GM23338 (cell line): ENCODE results near the gene LETMD1. TPM values are rescaled to one million over a fixed set of nuclear protein-coding genes. Genes with fewer than 3 reads are reported as not detected.

Source experiments
- ATAC-seq: fragments of 200-7000 bp; cut with Tn5 transposase; 3 replicates; pipeline ENCODE4 v1.9.1; 2020
- DNase-seq: peaks from one replicate; pipeline ENCODE4 v3.0.0-alpha.2; 2015; ENCODE audit warnings: low spot score
- H2AFZ ChIP-seq: fragments of 200-600 bp; sonication (generic); 2 replicates; pipeline ENCODE4 v1.8.0; 2016; ENCODE audit warnings: antibody characterized with exemption, mild to moderate bottlenecking, moderate library complexity
- H3F3A ChIP-seq: fragments of 200-600 bp; sonication (generic); replicated peaks from 2 replicates; pipeline ENCODE4 v1.8.0; 2017; ENCODE audit warnings: antibody characterized with exemption, mixed run types, low read depth
- H3K27ac ChIP-seq: fragments of 200-600 bp; sonication (generic); 2 replicates; pipeline ENCODE4 v1.6.1; 2016; ENCODE audit warnings: low read depth
- H3K27me3 ChIP-seq: fragments of 200-600 bp; sonication (generic); 2 replicates; pipeline ENCODE4 v1.8.0; 2016; ENCODE audit warnings: mild to moderate bottlenecking, mixed run types, moderate library complexity; ENCODE audit not compliant: insufficient read depth
- H3K36me3 ChIP-seq: fragments of 200-600 bp; sonication (generic); 2 replicates; pipeline ENCODE4 v1.8.0; 2016; ENCODE audit warnings: mild to moderate bottlenecking; ENCODE audit not compliant: insufficient read depth
- H3K4me1 ChIP-seq: fragments of 200-600 bp; sonication (generic); 2 replicates; pipeline ENCODE4 v1.8.0; 2016; ENCODE audit warnings: mild to moderate bottlenecking, moderate library complexity; ENCODE audit not compliant: insufficient read depth
- H3K4me2 ChIP-seq: fragments of 200-600 bp; sonication (generic); 2 replicates; pipeline ENCODE4 v1.7.1; 2017; ENCODE audit warnings: mixed run types
- H3K4me3 ChIP-seq: fragments of 200-600 bp; sonication (generic); 2 replicates; pipeline ENCODE4 v1.6.1; 2016; ENCODE audit warnings: mixed run types
- H3K79me2 ChIP-seq: fragments of 200-600 bp; sonication (generic); replicated peaks from 2 replicates; pipeline ENCODE4 v1.8.0; 2017; ENCODE audit warnings: mild to moderate bottlenecking; ENCODE audit not compliant: insufficient read depth
- H3K9me2 ChIP-seq: fragments of 200-600 bp; sonication (generic); 2 replicates; pipeline ENCODE4 v1.8.0; 2017; ENCODE audit not compliant: insufficient read depth
- H4K20me1 ChIP-seq: fragments of 200-600 bp; sonication (generic); replicated peaks from 2 replicates; pipeline ENCODE4 v1.8.0; 2017; ENCODE audit warnings: mild to moderate bottlenecking; ENCODE audit not compliant: insufficient read depth
- H3K27ac Mint-ChIP-seq: 2 replicates; pipeline ENCODE4 v1.8.0; 2020; ENCODE audit warnings: inconsistent platforms, mild to moderate bottlenecking, moderate library complexity, mixed read lengths
- H3K27me3 Mint-ChIP-seq: 3 replicates; pipeline ENCODE4 v1.8.0; 2022; ENCODE audit warnings: low read depth, mild to moderate bottlenecking, moderate library complexity, mixed read lengths, inconsistent platforms; ENCODE audit not compliant: insufficient read depth, poor library complexity
- H3K36me3 Mint-ChIP-seq: 3 replicates; pipeline ENCODE4 v1.8.0; 2021; ENCODE audit warnings: low read depth, mild to moderate bottlenecking, inconsistent platforms, moderate library complexity, mixed read lengths
- H3K4me1 Mint-ChIP-seq: 3 replicates; pipeline ENCODE4 v1.8.0; 2020; ENCODE audit warnings: mild to moderate bottlenecking, inconsistent platforms, mixed read lengths
- H3K4me3 Mint-ChIP-seq: 3 replicates; pipeline ENCODE4 v1.8.0; 2021; ENCODE audit warnings: moderate library complexity, mild to moderate bottlenecking, inconsistent platforms, mixed read lengths
- H3K9me3 Mint-ChIP-seq: 3 replicates; pipeline ENCODE4 v1.8.0; 2020; ENCODE audit warnings: moderate library complexity, mild to moderate bottlenecking, inconsistent platforms, mixed read lengths
- CREB1 ChIP-seq: fragments of 250-450 bp; sonication (Bioruptor Pico); IDR thresholded peaks from 2 replicates; pipeline ENCODE4 v1.5.0; 2020; ENCODE audit warnings: low read depth, mild to moderate bottlenecking, moderate library complexity
- CTCF ChIP-seq, 2 experiments: fragments of 200-600 bp in 1 of 2; sonication (generic) in 1 of 2; conservative IDR thresholded peaks; 2 replicates each; pipeline versions ENCODE4 v1.5.1 to v1.6.1; 2016 to 2017; ENCODE audit warnings: antibody characterized with exemption in 2 of 2, low read depth in 2 of 2, mild to moderate bottlenecking in 2 of 2, moderate library complexity in 1 of 2
- ETS1 ChIP-seq: IDR thresholded peaks from 2 replicates; pipeline ENCODE4 v1.6.1; 2016; ENCODE audit warnings: antibody characterized with exemption
- EZH2 ChIP-seq: fragments of 200-600 bp; sonication (generic); IDR thresholded peaks from one replicate; pipeline ENCODE4 v1.8.0; 2017; ENCODE audit warnings: antibody characterized with exemption, mild to moderate bottlenecking, low read depth; ENCODE audit not compliant: unreplicated experiment
- EZH2phosphoT487 ChIP-seq: fragments of 200-600 bp; sonication (generic); IDR thresholded peaks from one replicate; pipeline ENCODE4 v1.8.1; 2018; ENCODE audit warnings: antibody characterized with exemption; ENCODE audit not compliant: unreplicated experiment
- JUNB ChIP-seq: IDR thresholded peaks from one replicate; pipeline ENCODE4 v1.6.1; 2016; ENCODE audit warnings: antibody characterized with exemption; ENCODE audit not compliant: unreplicated experiment
- NANOG ChIP-seq: IDR thresholded peaks from 2 replicates; pipeline ENCODE4 v1.6.1; 2016; ENCODE audit warnings: antibody characterized with exemption, borderline replicate concordance
- POLR2AphosphoS5 ChIP-seq: IDR thresholded peaks from 2 replicates; pipeline ENCODE4 v1.6.1; 2016; ENCODE audit warnings: antibody characterized with exemption, low read depth
- REST ChIP-seq: IDR thresholded peaks from one replicate; pipeline ENCODE4 v1.6.1; 2018; ENCODE audit warnings: antibody characterized with exemption; ENCODE audit not compliant: unreplicated experiment
- STAT1 ChIP-seq: IDR thresholded peaks from one replicate; pipeline ENCODE4 v1.6.1; 2016; ENCODE audit warnings: antibody characterized with exemption; ENCODE audit not compliant: unreplicated experiment
- ZNF114 ChIP-seq: fragments of 250-450 bp; sonication (Bioruptor Pico); IDR thresholded peaks from 2 replicates; pipeline ENCODE4 v1.5.0; 2020; ENCODE audit warnings: mild to moderate bottlenecking, moderate library complexity
- ZNF331 ChIP-seq: fragments of 250-450 bp; sonication (Bioruptor Pico); IDR thresholded peaks from 2 replicates; pipeline ENCODE4 v1.5.0; 2020; ENCODE audit warnings: low read depth, mild to moderate bottlenecking, moderate library complexity
- ZNF462 ChIP-seq: fragments of 250-450 bp; sonication (Bioruptor Pico); IDR thresholded peaks from 2 replicates; pipeline ENCODE4 v1.5.0; 2020; ENCODE audit warnings: mild to moderate bottlenecking, moderate library complexity
- polyA plus RNA-seq: library from polyadenylated mRNA; unstranded; fragments of >200 nt; fragmentation: Nextera tagmentation; extraction: Ambion mirVana; gene quantifications from 2 replicates; pipeline ENCODE4 v1.2.1, GENCODE V29; 2016
- total RNA-seq: library from RNA; depleted of rRNA; stranded (reverse); fragments of >200 nt; shearing (Covaris generic); gene quantifications from 2 replicates; pipeline ENCODE4 v1.2.3, GENCODE V29; 2014

Gene LETMD1
- total and polyA plus RNA-seq, 2 experiments from 2014 or later: 15.7 to 29.9 TPM

GRCh38 chr12:51005671-51006070 lies 42.5 kb upstream of the LETMD1 start:
- H3K4me2 ChIP-seq: peak overlapping the region; percentile 35; the same call in 1 of the 2 replicates
- Mint-ChIP-seq H3K36me3 (peaks cover 44% of the 10 kb centered on the region), H3K9me3 (no peaks in the 10 kb centered on the region; the same call in 1 of the 3 replicates), H3K4me3 (peak overlapping the region; percentile 18; the same call in 2 of the 3 replicates), H3K4me1 (peaks cover 36% of the 10 kb centered on the region), H3K27ac (peak overlapping the region; percentile 96), H3K27me3 (peaks cover 13% of the 10 kb centered on the region)
- peaks cover 3% of the 10 kb centered on the region for H4K20me1 ChIP-seq
- TF ChIP-seq JUNB (no peak), ZNF331 (CRISPR knock-in tag) (no peak), CREB1 (CRISPR knock-in tag) (no peak), ZNF114 (CRISPR knock-in tag) (no peak), REST (no peak), ETS1 (no peak), EZH2 (no peak), NANOG (no peak), STAT1 (no peak), ZNF462 (no peak), POLR2AphosphoS5 (no peak), EZH2phosphoT487 (no peak), CTCF (conservative IDR thresholded peaks at IDR 0.05; ENCODE audit: low read depth in 2 of 2) (no peak)
- peaks cover 16% of the 10 kb centered on the region for H3K4me1 ChIP-seq
- H3F3A ChIP-seq: no peaks in the 10 kb centered on the region
- no peak overlapping the region for H3K4me3 ChIP-seq
- DNase-seq: peak; percentile 83
- H3K9me2 ChIP-seq: no peaks in the 10 kb centered on the region
- H3K27ac ChIP-seq: peak overlapping the region; percentile 82
- H2AFZ ChIP-seq: no peak overlapping the region
- peak; percentile 73 for ATAC-seq
- H3K36me3 ChIP-seq: no peaks in the 10 kb centered on the region
- no peaks in the 10 kb centered on the region for H3K27me3 ChIP-seq
- H3K79me2 ChIP-seq: peaks cover 25% of the 10 kb centered on the region
